ENCODE results near the gene SHC3. TPM values are rescaled to one million over a fixed set of nuclear protein-coding genes. Genes with fewer than 3 reads are reported as not detected.

Gene SHC3
- total RNA-seq, 2 experiments from 2014 or later, result 0.03 TPM; not detected in 1

DNA sequence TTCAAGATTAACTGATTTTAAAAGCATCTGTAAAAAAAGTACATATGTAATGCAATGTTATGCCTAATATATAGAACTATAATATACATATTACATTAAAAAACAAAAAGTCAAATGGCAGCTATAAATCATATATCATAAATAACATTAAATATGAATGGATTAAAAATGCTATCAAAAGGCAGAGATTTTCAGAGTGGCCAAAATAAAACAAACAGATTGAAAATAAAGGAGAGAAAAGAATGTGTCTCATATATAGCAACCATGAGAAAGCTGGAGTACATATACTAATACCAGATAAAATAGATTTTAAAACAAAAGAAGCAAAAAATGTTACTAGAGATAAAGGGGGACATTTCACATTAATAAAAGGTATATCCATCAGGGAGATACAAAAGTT lies 148.8 kb downstream of the SHC3 start:
- no TSS peak for BruUV-seq (replicated peaks)
- no peaks in the 10 kb centered on the region for H3K79me2 ChIP-seq (ENCODE audit: insufficient read depth, low read depth, low read length)
- H4K20me1 ChIP-seq (ENCODE audit: insufficient read depth, low read length), result no peaks in the 10 kb centered on the region
- no peaks in the 10 kb centered on the region for H3K36me3 ChIP-seq (ENCODE audit: insufficient read depth, low read length)
- POLR2A ChIA-PET, result no interaction called here
- no peak overlapping the region for H3K4me2 ChIP-seq (ENCODE audit: low read length)
- DNase-seq (ENCODE audit: low spot score), result no peak
- H3K4me1 ChIP-seq (ENCODE audit: insufficient read depth, low read length, poor library complexity, severe bottlenecking), result no peaks in the 10 kb centered on the region
- intact Hi-C loops (cut with micrococcal nuclease; ENCODE audit: unreplicated experiment), result loop anchor here (10.0 kb wide), 1 partner anchor 1055 kb away; the partner anchor contains the start of gene CDK20
- TF ChIP-seq, protein P1, sequence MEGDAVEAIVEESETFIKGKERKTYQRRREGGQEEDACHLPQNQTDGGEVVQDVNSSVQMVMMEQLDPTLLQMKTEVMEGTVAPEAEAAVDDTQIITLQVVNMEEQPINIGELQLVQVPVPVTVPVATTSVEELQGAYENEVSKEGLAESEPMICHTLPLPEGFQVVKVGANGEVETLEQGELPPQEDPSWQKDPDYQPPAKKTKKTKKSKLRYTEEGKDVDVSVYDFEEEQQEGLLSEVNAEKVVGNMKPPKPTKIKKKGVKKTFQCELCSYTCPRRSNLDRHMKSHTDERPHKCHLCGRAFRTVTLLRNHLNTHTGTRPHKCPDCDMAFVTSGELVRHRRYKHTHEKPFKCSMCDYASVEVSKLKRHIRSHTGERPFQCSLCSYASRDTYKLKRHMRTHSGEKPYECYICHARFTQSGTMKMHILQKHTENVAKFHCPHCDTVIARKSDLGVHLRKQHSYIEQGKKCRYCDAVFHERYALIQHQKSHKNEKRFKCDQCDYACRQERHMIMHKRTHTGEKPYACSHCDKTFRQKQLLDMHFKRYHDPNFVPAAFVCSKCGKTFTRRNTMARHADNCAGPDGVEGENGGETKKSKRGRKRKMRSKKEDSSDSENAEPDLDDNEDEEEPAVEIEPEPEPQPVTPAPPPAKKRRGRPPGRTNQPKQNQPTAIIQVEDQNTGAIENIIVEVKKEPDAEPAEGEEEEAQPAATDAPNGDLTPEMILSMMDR (conservative IDR thresholded peaks at IDR 0.05; ENCODE audit: low read length), result no peak
- TF ChIP-seq EZH2phosphoT487 (IDR thresholded peaks at IDR 0.05; ENCODE audit: borderline replicate concordance, low read depth, low read length), result no peak
- no peaks in the 10 kb centered on the region for H3K9me2 ChIP-seq (ENCODE audit: insufficient read depth, low read length)
- CTCF ChIA-PET (ENCODE audit: unreplicated experiment), result no interaction called here
- H3K27ac ChIP-seq (ENCODE audit: low read depth, low read length, poor library complexity, severe bottlenecking), result no peak overlapping the region
- no peak overlapping the region for H2AFZ ChIP-seq (ENCODE audit: low read length)
- H3K9me3 ChIP-seq (ENCODE audit: low read length), result peaks cover 5% of the 10 kb centered on the region; the same call in 1 of the 2 replicates
- no peak overlapping the region for H3K4me3 ChIP-seq (ENCODE audit: low read depth, low read length, poor library complexity, severe bottlenecking)

DNA sequence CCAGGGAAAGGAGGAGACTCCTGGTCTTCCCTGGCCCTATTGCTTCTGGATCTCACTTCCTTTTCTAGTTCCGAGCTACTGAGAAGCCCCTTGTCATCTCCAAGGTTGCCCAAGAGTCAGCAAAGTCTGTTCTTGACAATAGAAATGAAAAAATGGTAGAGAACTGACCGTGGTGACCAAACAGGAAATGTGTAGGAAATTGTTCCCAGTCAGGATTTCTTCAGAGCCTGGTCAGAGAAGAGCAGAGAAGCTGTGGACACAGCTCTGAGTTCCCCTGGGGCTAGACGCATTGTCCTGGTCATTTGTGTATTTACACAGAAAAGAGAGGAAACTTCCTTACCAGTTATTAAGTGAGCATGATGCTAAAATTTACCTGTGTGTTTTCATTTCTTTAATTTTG lies 151.7 kb downstream of the SHC3 start:
- H2AFZ ChIP-seq (ENCODE audit: low read length), result no peak overlapping the region
- H3K27ac ChIP-seq (ENCODE audit: low read depth, low read length, poor library complexity, severe bottlenecking), result no peak overlapping the region
- H3K36me3 ChIP-seq (ENCODE audit: insufficient read depth, low read length), result no peaks in the 10 kb centered on the region
- TF ChIP-seq EZH2phosphoT487 (IDR thresholded peaks at IDR 0.05; ENCODE audit: borderline replicate concordance, low read depth, low read length), result no peak
- TF ChIP-seq, protein P1 (conservative IDR thresholded peaks at IDR 0.05; ENCODE audit: low read length), result no peak
- no TSS peak for BruUV-seq (replicated peaks)
- no peaks in the 10 kb centered on the region for H3K9me2 ChIP-seq (ENCODE audit: insufficient read depth, low read length)
- CTCF ChIA-PET (ENCODE audit: unreplicated experiment), result no interaction called here
- POLR2A ChIA-PET, result no interaction called here
- no peak overlapping the region for H3K4me2 ChIP-seq (ENCODE audit: low read length)
- H3K4me3 ChIP-seq (ENCODE audit: low read depth, low read length, poor library complexity, severe bottlenecking), result no peak overlapping the region
- no peaks in the 10 kb centered on the region for H3K4me1 ChIP-seq (ENCODE audit: insufficient read depth, low read length, poor library complexity, severe bottlenecking)
- intact Hi-C loops (cut with micrococcal nuclease; ENCODE audit: unreplicated experiment), result loop anchor here (10.0 kb wide), 1 partner anchor 1052 kb away; the partner anchor contains the start of gene CDK20
- H3K9me3 ChIP-seq (ENCODE audit: low read length), result peaks cover 5% of the 10 kb centered on the region; the same call in 1 of the 2 replicates
- no peak for DNase-seq (ENCODE audit: low spot score)
- no peaks in the 10 kb centered on the region for H3K79me2 ChIP-seq (ENCODE audit: insufficient read depth, low read depth, low read length)
- no peaks in the 10 kb centered on the region for H4K20me1 ChIP-seq (ENCODE audit: insufficient read depth, low read length)

DNA sequence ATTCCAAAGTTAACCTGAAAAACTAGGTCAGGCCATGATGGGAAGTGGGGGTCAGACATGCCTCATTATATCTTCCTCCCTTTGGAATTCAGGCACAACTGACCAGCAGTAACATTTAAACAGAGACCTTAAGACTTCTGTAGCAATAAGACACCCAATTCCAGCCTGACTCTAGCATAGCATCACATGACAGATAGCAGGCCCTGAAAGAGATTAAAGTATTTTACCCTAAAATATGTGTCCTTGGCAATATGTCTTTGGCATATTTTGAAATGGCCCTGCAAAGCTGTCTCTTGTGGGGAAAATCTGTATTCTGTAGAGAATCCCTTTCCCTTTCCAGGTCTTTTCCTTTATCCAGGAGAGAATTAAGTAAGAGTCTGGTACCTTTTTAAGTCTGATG lies 153.1 kb downstream of the SHC3 start:
- H2AFZ ChIP-seq (ENCODE audit: low read length), result no peak overlapping the region
- TF ChIP-seq, protein P1 (conservative IDR thresholded peaks at IDR 0.05; ENCODE audit: low read length), result no peak
- TF ChIP-seq EZH2phosphoT487 (IDR thresholded peaks at IDR 0.05; ENCODE audit: borderline replicate concordance, low read depth, low read length), result no peak
- POLR2A ChIA-PET, result no interaction called here
- H3K4me2 ChIP-seq (ENCODE audit: low read length), result no peak overlapping the region
- intact Hi-C loops (cut with micrococcal nuclease; ENCODE audit: unreplicated experiment), result loop anchor here (10.0 kb wide), 1 partner anchor 1051 kb away; the partner anchor contains the start of gene CDK20
- no peaks in the 10 kb centered on the region for H3K9me2 ChIP-seq (ENCODE audit: insufficient read depth, low read length)
- CTCF ChIA-PET (ENCODE audit: unreplicated experiment), result no interaction called here
- no peak for DNase-seq (ENCODE audit: low spot score)
- peaks cover 5% of the 10 kb centered on the region; the same call in 1 of the 2 replicates for H3K9me3 ChIP-seq (ENCODE audit: low read length)
- H3K4me3 ChIP-seq (ENCODE audit: low read depth, low read length, poor library complexity, severe bottlenecking), result no peak overlapping the region
- no peaks in the 10 kb centered on the region for H4K20me1 ChIP-seq (ENCODE audit: insufficient read depth, low read length)
- BruUV-seq (replicated peaks), result no TSS peak
- no peaks in the 10 kb centered on the region for H3K36me3 ChIP-seq (ENCODE audit: insufficient read depth, low read length)
- no peak overlapping the region for H3K27ac ChIP-seq (ENCODE audit: low read depth, low read length, poor library complexity, severe bottlenecking)
- H3K4me1 ChIP-seq (ENCODE audit: insufficient read depth, low read length, poor library complexity, severe bottlenecking), result no peaks in the 10 kb centered on the region
- no peaks in the 10 kb centered on the region for H3K79me2 ChIP-seq (ENCODE audit: insufficient read depth, low read depth, low read length)
